HEK293 (cell line): ENCODE data around the gene PHRF1.

Experiments used
- CTCF ChIA-PET: fragments of 350-600 bp; formaldehyde crosslinking; extraction: SDS; loops from one replicate; lab custom pipeline; 2021; ENCODE audit warnings: antibody characterized with exemption; lab: Yijun Ruan, JAX
- POLR2A ChIA-PET: fragments of 300-600 bp; formaldehyde crosslinking; extraction: SDS; loops from one replicate; lab custom pipeline; 2020; ENCODE audit warnings: antibody characterized with exemption, inconsistent platforms; lab: Yijun Ruan, JAX
- H3K27ac ChIP-seq: fragments of 200-500 bp; sonication (Bioruptor generic); 2 replicates; pipeline ENCODE4 v1.5.1; 2014; ENCODE audit warnings: low read depth, low read length, control low read depth, inconsistent platforms; ENCODE audit errors: extremely low read depth
- H3K36me3 ChIP-seq, 2 experiments: fragments of 200-500 bp in 1 of 2; sonication (Bioruptor generic) in 1 of 2; 1 replicate in 1 of 2; 2 replicates in 1 of 2; pipeline ENCODE4 v1.5.1; 2014 to 2017; ENCODE audit warnings: inconsistent platforms in 2 of 2, low read length in 2 of 2; ENCODE audit not compliant: control insufficient read depth in 2 of 2, insufficient read depth in 1 of 2
- H3K4me1 ChIP-seq: fragments of 200-500 bp; sonication (Bioruptor generic); 2 replicates; pipeline ENCODE4 v1.5.1; 2014; ENCODE audit warnings: mild to moderate bottlenecking, low read length, inconsistent platforms; ENCODE audit not compliant: control insufficient read depth, insufficient read depth
- H3K4me3 ChIP-seq: 2 replicates; pipeline ENCODE4 v1.5.1; 2011; ENCODE audit warnings: low read depth, mild to moderate bottlenecking, control low read depth, low read length, moderate library complexity
- H3K9me3 ChIP-seq: fragments of 200-500 bp; sonication (Bioruptor generic); 2 replicates; pipeline ENCODE4 v1.5.1; 2014; ENCODE audit warnings: low read depth, low read length, inconsistent platforms; ENCODE audit not compliant: control insufficient read depth, insufficient read depth
- GLIS1 ChIP-seq: fragments of 450-650 bp; formaldehyde crosslinking; IDR thresholded peaks from 2 replicates; pipeline ENCODE4 v1.5.1; 2016; ENCODE audit warnings: missing biosample characterization, missing genetic modification characterization
- GLIS2 ChIP-seq: fragments of 450-650 bp; formaldehyde crosslinking; IDR thresholded peaks from 2 replicates; pipeline ENCODE4 v1.5.1; 2016; ENCODE audit warnings: missing biosample characterization, missing genetic modification characterization
- HIC1 ChIP-seq: fragments of 450-650 bp; formaldehyde crosslinking; IDR thresholded peaks from 2 replicates; pipeline ENCODE4 v1.5.1; 2016; ENCODE audit warnings: missing biosample characterization, missing genetic modification characterization
- KLF10 ChIP-seq: fragments of 450-650 bp; IDR thresholded peaks from 2 replicates; pipeline ENCODE4 v1.5.1; 2018; ENCODE audit warnings: missing biosample characterization, mild to moderate bottlenecking, missing genetic modification characterization
- KLF16 ChIP-seq: fragments of 450-650 bp; formaldehyde crosslinking; IDR thresholded peaks from 2 replicates; pipeline ENCODE4 v1.5.1; 2017; ENCODE audit warnings: missing biosample characterization, missing genetic modification characterization
- KLF8 ChIP-seq: fragments of 450-650 bp; formaldehyde crosslinking; IDR thresholded peaks from 2 replicates; pipeline ENCODE4 v1.5.1; 2016; ENCODE audit warnings: missing biosample characterization, missing genetic modification characterization
- MZF1 ChIP-seq: fragments of 450-650 bp; formaldehyde crosslinking; IDR thresholded peaks from 2 replicates; pipeline ENCODE4 v1.5.1; 2017; ENCODE audit warnings: missing biosample characterization, missing genetic modification characterization, borderline replicate concordance
- PBX3 ChIP-seq: sonication (generic); formaldehyde crosslinking; IDR thresholded peaks from 2 replicates; pipeline ENCODE4 v1.8.1; 2022; ENCODE audit warnings: mild to moderate bottlenecking, moderate library complexity, missing genetic modification reagents
- PRDM10 ChIP-seq: fragments of 450-650 bp; formaldehyde crosslinking; IDR thresholded peaks from 2 replicates; pipeline ENCODE4 v1.5.1; 2016; ENCODE audit warnings: missing biosample characterization, missing genetic modification characterization
- RBAK ChIP-seq: fragments of 450-650 bp; formaldehyde crosslinking; IDR thresholded peaks from 2 replicates; pipeline ENCODE4 v1.5.1; 2016; ENCODE audit warnings: missing biosample characterization, missing genetic modification characterization
- SP3 ChIP-seq: fragments of 450-650 bp; formaldehyde crosslinking; IDR thresholded peaks from 2 replicates; pipeline ENCODE4 v1.5.1; 2016; ENCODE audit warnings: missing biosample characterization, missing genetic modification characterization
- ZBTB20 ChIP-seq: fragments of 450-650 bp; formaldehyde crosslinking; IDR thresholded peaks from 2 replicates; pipeline ENCODE4 v1.5.1; 2016; ENCODE audit warnings: missing biosample characterization, missing genetic modification characterization
- ZBTB26 ChIP-seq: fragments of 450-650 bp; formaldehyde crosslinking; optimal IDR thresholded peaks from 2 replicates; pipeline ENCODE3; 2016; ENCODE audit warnings: missing biosample characterization, mild to moderate bottlenecking, missing genetic modification characterization
- ZBTB6 ChIP-seq: fragments of 450-650 bp; formaldehyde crosslinking; IDR thresholded peaks from 2 replicates; pipeline ENCODE4 v1.5.1; 2017; ENCODE audit warnings: missing biosample characterization, missing genetic modification characterization
- ZBTB8A ChIP-seq: fragments of 450-650 bp; formaldehyde crosslinking; IDR thresholded peaks from 2 replicates; pipeline ENCODE4 v1.5.1; 2016; ENCODE audit warnings: missing biosample characterization, missing genetic modification characterization
- ZEB2 ChIP-seq: fragments of 450-650 bp; formaldehyde crosslinking; IDR thresholded peaks from 2 replicates; pipeline ENCODE4 v1.5.1; 2016; ENCODE audit warnings: missing biosample characterization, missing genetic modification characterization
- ZNF24 ChIP-seq: fragments of 450-650 bp; formaldehyde crosslinking; IDR thresholded peaks from 2 replicates; pipeline ENCODE4 v1.5.1; 2016; ENCODE audit warnings: missing biosample characterization, missing genetic modification characterization
- ZNF302 ChIP-seq: fragments of 450-650 bp; formaldehyde crosslinking; IDR thresholded peaks from 2 replicates; pipeline ENCODE4 v1.5.1; 2016; ENCODE audit warnings: missing biosample characterization, missing genetic modification characterization, low read depth
- ZNF335 ChIP-seq: fragments of 450-650 bp; formaldehyde crosslinking; conservative IDR thresholded peaks from 2 replicates; pipeline ENCODE4 v1.5.1; 2016; ENCODE audit warnings: missing biosample characterization, missing genetic modification characterization
- ZNF449 ChIP-seq: fragments of 450-650 bp; formaldehyde crosslinking; IDR thresholded peaks from 2 replicates; pipeline ENCODE4 v1.5.1; 2017; ENCODE audit warnings: missing biosample characterization, mild to moderate bottlenecking, missing genetic modification characterization, moderate library complexity
- ZNF660 ChIP-seq: fragments of 450-650 bp; IDR thresholded peaks from 2 replicates; pipeline ENCODE4 v1.5.1; 2018; ENCODE audit warnings: missing biosample characterization, mild to moderate bottlenecking, missing genetic modification characterization
- ZSCAN30 ChIP-seq: fragments of 450-650 bp; IDR thresholded peaks from 2 replicates; pipeline ENCODE4 v1.5.1; 2018; ENCODE audit warnings: missing biosample characterization, mild to moderate bottlenecking, missing genetic modification characterization, moderate library complexity
- ZXDB ChIP-seq: fragments of 450-650 bp; formaldehyde crosslinking; IDR thresholded peaks from 2 replicates; pipeline ENCODE4 v1.5.1; 2016; ENCODE audit warnings: missing biosample characterization, missing genetic modification characterization

Gene PHRF1

GRCh38 chr11:535519-536454 lies 40.5 kb upstream of the PHRF1 start, which contains the start of gene HRAS:
Gene HRAS (minus strand): TSS chr11:535576.
- CTCF ChIA-PET, result interaction anchor here (0.6 to 1.0 kb wide), 7 partner anchors 17 to 188 kb away, joined by 3 to 4 read pairs (median 3); no protein-coding TSS in a partner anchor
- POLR2A ChIA-PET, result interaction anchor here (0.6 to 2.7 kb wide), 12 partner anchors 19 to 266 kb away, joined by 3 to 11 read pairs (median 4); partner anchors contain the start of genes IRF7, PHRF1, RNH1 and TALDO1
- no peaks in the 10 kb centered on the region for H3K9me3 ChIP-seq
- H3K27ac ChIP-seq, result peak within 1 kb of the TSS; percentile 83
- no peaks in the 10 kb centered on the region for H3K4me1 ChIP-seq
- peak within 1 kb of the TSS; percentile 72 for H3K4me3 ChIP-seq
- H3K36me3 ChIP-seq, result peaks cover 0 to 35% of the 10 kb centered on the region in 2 experiments; a peak in 1 of 3 replicates
- TF ChIP-seq KLF8 (peak; percentile 74; the same call in 1 of the 2 replicates), GLIS1 (tag by site-specific recombination) (peak; percentile 63), MZF1 (tag by site-specific recombination) (no peak), HIC1 (tag by site-specific recombination) (peak; percentile 65), ZBTB20 (tag by site-specific recombination) (peak; percentile 99), ZSCAN30 (tag by site-specific recombination) (peak; percentile 69; the same call in 1 of the 2 replicates), ZNF24 (tag by site-specific recombination) (no peak), ZBTB8A (tag by site-specific recombination) (peak; percentile 70), ZEB2 (tag by site-specific recombination) (0 out of 2 replicates have a peak, but pooled peaks have one; percentile 19), ZNF660 (peak; percentile 47; the same call in 1 of the 2 replicates), RBAK (tag by site-specific recombination) (no peak), ZXDB (tag by site-specific recombination) (peak; percentile 35; the same call in 1 of the 2 replicates), ZBTB26 (tag by site-specific recombination) (peak; percentile 45), PBX3 (CRISPR knock-in tag) (peak; percentile 99), GLIS2 (tag by site-specific recombination) (peak; percentile 88), ZNF449 (tag by site-specific recombination) (peak; percentile 99), KLF10 (tag by site-specific recombination) (0 out of 2 replicates have a peak, but pooled peaks have one; percentile 35), ZNF302 (no peak), KLF16 (tag by site-specific recombination) (no peak), SP3 (tag by site-specific recombination) (peak; percentile 69), ZBTB6 (tag by site-specific recombination) (peak; percentile 34; the same call in 1 of the 2 replicates), PRDM10 (peak; percentile 67), ZNF335 (peak; percentile 53)
